CD1c-positive myeloid dendritic cell (primary cell): ENCODE data around the gene PSMC1.

ENCODE experiments used
- DNase-seq: peaks from one replicate; pipeline ENCODE4 v3.0.0-alpha.2; 2016; ENCODE audit errors: extremely low spot score

The PSMC1 gene

DNA sequence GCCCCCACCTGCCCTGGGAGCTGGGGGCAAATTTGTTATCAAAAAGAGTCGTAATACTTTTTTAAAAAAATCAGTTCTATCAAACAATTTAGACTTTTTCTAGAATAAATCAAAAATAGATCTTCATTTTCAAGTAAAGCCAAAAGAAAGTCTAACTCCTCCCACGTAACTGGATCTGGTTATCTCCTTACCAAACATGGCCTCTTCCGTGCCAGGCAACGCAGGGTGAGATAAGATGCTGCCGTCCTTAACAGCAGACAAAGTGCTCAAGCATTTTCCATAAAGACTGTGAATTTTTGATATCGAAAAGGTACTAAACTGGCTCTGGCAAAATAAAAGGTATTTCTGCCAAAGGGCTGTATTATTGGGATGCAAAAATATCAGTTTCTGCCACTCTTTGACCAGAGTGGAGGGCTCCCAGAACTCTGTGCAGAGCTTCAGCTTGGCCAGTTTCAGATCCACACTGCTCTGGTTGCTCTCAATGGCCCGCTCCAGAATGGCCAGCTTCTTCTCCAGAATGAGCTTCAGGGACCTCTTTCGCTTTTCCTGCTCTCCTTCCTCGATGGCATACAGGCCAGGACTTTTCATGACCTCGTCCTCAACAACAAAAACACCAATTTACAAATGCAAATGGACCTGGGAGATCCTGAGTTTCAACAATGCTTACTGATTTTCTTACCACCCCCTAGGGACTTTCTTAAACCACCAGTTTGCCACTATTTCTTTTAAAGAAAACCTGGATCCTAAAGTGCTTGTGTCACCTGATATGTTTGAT, 46.4 kb downstream of the PSMC1 start:
- DNase-seq, result no peak

DNA sequence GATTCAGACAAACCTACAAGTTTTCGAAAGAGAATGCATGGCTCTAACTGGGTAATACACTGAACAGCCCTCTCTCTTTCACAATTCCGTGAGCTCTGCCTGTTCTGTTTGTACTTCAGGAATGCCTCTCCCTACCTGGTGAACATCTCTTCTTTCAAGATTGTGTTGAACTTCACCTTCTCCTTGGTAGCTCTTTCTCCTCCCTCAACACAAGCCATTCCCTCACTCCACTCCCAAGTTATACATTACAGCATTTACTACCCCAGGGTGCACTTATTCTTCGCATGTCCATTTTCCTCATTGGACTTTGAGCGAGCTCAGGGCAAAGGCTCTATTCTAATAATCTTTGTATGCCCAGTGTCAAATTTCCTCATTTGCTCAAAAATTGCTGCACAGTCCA, 47.1 kb downstream of the PSMC1 start:
- DNase-seq, result no peak

DNA sequence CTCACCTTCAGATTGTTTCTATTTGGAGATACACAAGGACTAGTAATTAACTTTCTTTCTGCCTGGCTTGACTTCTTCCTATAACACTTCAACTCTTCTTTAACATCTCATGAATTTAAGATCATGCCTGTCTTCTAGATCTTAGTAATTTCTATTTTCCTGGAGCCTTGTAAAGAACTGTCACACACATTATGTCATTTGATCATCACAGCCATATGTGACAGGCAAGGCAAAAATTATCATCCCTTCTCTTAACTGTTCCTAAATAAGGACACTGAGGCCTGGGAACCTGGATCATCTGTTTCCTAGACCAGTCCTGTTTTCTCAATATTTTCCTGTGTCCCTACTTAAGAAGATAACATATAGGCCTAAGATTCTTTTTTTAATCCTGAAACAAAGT, 48.1 kb downstream of the PSMC1 start:
- no peak for DNase-seq

DNA sequence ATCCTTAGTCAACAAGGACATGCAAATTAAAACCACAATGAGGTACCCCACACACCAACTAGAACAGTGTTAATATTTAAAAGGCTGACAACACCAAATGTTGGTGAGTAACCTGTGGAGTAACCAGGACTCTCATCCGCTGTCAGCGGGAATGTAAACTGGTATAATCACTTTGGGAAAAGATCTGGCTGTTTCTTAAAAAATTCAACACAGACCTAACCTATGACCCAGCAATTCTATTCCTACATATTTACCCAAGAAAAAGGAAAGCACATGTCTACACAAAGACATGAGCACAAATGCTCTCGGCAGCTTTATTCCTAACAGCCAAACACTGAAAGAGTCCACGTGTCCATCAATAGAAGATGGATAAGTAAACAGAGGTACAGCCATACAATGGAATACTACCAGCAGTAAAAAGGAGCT, 48.8 kb downstream of the PSMC1 start:
- no peak for DNase-seq

DNA sequence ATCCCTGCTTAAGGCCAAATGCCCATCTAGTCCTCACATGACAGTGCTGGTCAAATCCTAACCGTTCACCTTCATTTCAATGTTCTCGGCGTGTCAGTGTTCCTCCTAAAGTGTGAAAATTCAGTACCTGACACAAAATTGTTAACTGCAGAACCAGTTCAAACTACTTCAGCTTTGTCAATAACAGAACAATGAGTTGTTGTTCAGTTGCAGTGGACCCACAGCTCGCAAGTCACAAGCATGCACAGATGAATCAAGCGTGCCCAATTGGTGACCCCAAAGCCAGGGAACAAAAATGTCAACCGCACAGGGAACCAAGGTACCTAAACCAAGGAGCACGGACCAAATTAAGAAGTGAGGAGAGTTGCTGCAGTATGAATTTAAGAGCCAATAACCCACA, 52.2 kb downstream of the PSMC1 start:
- no peak for DNase-seq

DNA sequence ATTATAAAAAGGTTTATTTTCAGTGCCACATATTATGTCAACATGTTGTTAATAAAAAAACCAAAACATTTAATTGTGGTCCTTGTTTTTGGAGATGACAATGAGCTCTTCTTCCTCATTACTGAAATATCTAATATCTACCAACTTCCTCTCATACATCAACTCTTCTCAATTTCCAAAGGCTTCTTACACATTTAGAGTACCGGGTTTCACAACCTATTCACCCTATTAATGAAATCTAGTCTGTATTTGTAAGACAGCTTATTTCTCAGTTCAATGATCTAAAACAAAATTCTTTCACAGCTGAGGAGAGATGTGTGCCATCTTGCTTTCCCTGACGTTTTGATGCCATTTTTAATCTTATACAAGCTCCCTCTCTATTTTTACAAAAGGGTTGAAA, 60.9 kb downstream of the PSMC1 start:
- no peak for DNase-seq

DNA sequence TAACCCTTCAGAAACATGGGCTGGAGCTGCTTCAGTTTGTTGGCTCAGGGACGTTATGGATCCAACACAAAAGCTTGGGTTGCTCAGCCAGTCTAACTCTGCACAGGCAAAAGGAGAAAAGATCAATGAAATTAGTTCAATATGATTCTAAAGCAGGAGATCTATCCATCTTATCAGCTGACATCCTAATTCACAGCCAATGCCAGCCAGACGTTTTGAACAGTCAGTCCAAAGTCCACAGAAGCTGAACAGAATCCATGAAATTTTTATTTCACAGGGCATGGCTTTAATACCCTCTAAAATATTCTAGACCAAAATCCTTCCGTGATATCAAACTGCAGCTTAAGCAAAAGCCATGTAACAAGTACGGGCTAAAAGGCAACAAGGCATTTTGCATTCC, 61.7 kb downstream of the PSMC1 start:
- DNase-seq, result no peak

DNA sequence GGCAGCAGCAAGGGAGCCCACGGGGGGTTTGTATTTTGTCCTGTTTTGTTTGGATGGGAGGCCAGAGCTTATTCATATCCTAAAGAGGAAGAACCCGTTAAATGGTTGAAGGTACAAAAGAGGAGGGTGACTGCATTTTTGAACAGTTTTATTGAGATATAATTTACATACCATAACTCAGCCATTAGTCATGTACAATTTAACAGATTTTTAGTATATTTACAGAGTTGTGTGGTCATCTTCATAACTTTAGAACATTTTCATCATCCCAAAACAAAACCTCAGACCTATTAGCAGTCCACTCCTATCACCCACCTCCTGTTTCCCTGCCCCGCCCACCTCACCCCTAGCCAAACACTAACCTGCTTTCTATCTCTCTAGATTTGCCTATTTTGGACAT, 62.8 kb downstream of the PSMC1 start:
- DNase-seq, result no peak

DNA sequence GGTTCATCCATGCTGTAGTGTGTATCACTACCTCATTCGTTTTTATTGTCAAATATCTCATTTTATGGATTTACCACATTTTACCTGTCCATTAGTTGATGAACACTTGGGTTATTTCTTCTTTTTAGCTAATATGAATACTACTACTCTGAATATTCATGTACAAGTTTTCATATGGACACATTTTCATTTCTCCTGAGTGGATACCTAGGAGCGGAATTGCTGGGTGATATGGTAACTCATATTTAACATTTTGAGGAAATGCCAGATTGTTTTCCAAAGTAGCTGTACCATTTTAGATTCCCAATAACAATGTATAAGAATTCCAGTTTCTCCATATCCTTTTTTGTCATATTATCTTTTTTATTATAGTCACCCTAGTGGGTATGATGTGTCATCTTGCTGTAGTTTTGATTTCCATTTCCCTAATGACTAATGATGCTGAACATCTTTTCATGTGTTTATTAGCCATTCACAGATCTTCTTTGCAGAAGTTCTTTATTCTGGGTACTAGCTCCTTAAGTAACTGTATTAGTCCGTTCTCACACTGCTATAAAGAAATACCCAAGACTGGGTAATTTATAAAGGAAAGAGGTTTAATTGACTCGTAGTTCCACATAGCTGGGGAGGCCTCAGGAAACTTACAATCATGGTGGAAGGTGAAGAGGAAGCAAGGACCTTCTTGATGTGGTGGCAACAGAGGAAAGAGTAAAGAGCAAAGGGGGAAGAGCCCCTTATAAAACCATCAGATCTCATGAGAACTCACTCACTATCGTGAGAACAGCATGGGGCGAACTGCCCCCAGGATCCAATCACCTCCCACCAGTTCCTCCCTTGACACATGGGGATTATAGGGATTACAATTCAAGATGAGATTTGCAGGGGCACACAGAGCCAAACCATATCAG, 63.5 kb downstream of the PSMC1 start:
- no peak for DNase-seq

DNA sequence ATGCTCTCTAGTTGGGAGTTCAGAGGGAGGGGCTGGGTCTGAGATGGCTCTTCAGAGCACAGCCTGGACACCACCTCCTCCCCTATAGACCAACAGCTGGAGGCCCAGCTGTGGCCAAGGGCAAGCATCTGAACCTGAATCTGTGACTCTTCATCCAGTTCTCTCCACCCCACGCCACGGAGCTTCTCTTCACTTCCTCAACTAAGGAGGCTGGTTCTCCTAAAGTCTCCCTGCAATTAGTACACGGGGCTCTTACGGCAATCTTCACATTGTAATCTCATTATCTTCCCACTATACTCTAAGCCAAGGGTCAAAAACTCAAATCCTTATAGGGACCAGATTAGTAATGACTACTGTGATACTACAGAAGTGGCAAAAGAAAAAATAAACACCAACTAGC, 65.5 kb downstream of the PSMC1 start:
- peak; percentile 38 for DNase-seq
